Lower lobe of right lung (tissue), 2 donors: ENCODE results near the gene SYT7. TPM values are rescaled to one million over a fixed set of nuclear protein-coding genes. Genes with fewer than 3 reads are reported as not detected.

Source experiments
- ATAC-seq, 2 donors: fragments of 200-7000 bp; cut with Tn5 transposase; one replicate each; pipeline ENCODE4 v1.9.1; 2020 to 2022; ENCODE audit warnings: mild to moderate bottlenecking in 2 of 2, moderate library complexity in 2 of 2
- DNase-seq: peaks from one replicate; pipeline ENCODE4 v3.0.0-alpha.2; 2020
- H3K27ac ChIP-seq: fragments of 200-600 bp; one replicate; pipeline ENCODE4 v1.8.0; 2022
- H3K27me3 ChIP-seq: fragments of 200-600 bp; one replicate; pipeline ENCODE4 v1.8.0; 2022; ENCODE audit warnings: low read depth
- H3K36me3 ChIP-seq: fragments of 200-600 bp; one replicate; pipeline ENCODE4 v1.8.0; 2022; ENCODE audit warnings: mild to moderate bottlenecking
- H3K4me1 ChIP-seq: fragments of 200-600 bp; one replicate; pipeline ENCODE4 v1.8.0; 2022
- H3K4me3 ChIP-seq: fragments of 200-600 bp; one replicate; pipeline ENCODE4 v1.8.0; 2022; ENCODE audit warnings: mild to moderate bottlenecking
- H3K9me3 ChIP-seq: fragments of 200-600 bp; one replicate; pipeline ENCODE4 v1.8.0; 2022
- CTCF ChIP-seq: fragments of 200-600 bp; IDR thresholded peaks from one replicate; pipeline ENCODE4 v1.8.0; 2022; ENCODE audit warnings: antibody characterized with exemption, mild to moderate bottlenecking
- intact Hi-C: fragments of 100-400 bp; cut with DNase I; formaldehyde crosslinking; loops from one replicate; pipeline ENCODE4 v1.11.0; 2022
- total RNA-seq: library from RNA; stranded (reverse); fragmentation: NEBNext Ultra II Directional; extraction: Animal tissue kit (Norgen Biotek cat#: 25700); gene quantifications from one replicate; pipeline ENCODE4 v1.2.1, GENCODE V29; 2021
- donor health status: DM: no; HTN: yes; CAD: no; lungs with severe emphysema.

SYT7 gene
- total RNA-seq, 1 donor from 2014 or later: 3.8 TPM

GRCh38 chr11:61579676-61580270, 1.1 kb downstream of the SYT7 start:
- peaks cover 18% of the 10 kb centered on the region for H3K27me3 ChIP-seq
- no peaks in the 10 kb centered on the region for H3K36me3 ChIP-seq
- no peaks in the 10 kb centered on the region for H3K9me3 ChIP-seq
- intact Hi-C loops: no loop called here
- peak overlapping the region; percentile 57 for H3K4me3 ChIP-seq
- ATAC-seq (no peak), DNase-seq (no peak)
- H3K27ac ChIP-seq: no peak overlapping the region
- TF ChIP-seq CTCF: no peak
- H3K4me1 ChIP-seq: peaks cover 11% of the 10 kb centered on the region

- ATAC-seq (no peak), DNase-seq (no peak)
- no peak overlapping the region for H3K27ac ChIP-seq
- intact Hi-C loops: no loop called here
- H3K4me3 ChIP-seq: no peak overlapping the region
- no peak for TF ChIP-seq CTCF
- H3K4me1 ChIP-seq: peaks cover 11% of the 10 kb centered on the region
- peaks cover 18% of the 10 kb centered on the region for H3K27me3 ChIP-seq
- H3K36me3 ChIP-seq: no peaks in the 10 kb centered on the region
- no peaks in the 10 kb centered on the region for H3K9me3 ChIP-seq
Measured at GRCh38 chr11:61578819-61579675, 1.8 kb downstream of the SYT7 start.

GRCh38 chr11:61577383-61578118, 3.3 kb downstream of the SYT7 start:
- TF ChIP-seq CTCF: no peak
- Histone ChIP-seq H3K4me3 (no peak overlapping the region), H3K4me1 (peaks cover 11% of the 10 kb centered on the region), H3K27me3 (peaks cover 18% of the 10 kb centered on the region), H3K9me3 (no peaks in the 10 kb centered on the region), H3K36me3 (no peaks in the 10 kb centered on the region), H3K27ac (no peak overlapping the region)
- intact Hi-C loops: no loop called here
- no peak for ATAC-seq
- no peak for DNase-seq

GRCh38 chr11:61575886-61576861, 4.7 kb downstream of the SYT7 start:
- intact Hi-C loops: no loop called here
- no peak overlapping the region for H3K27ac ChIP-seq

More at GRCh38 chr11:61575886-61576861, 4.7 kb downstream of the SYT7 start:
- H3K4me1 ChIP-seq: peaks cover 6% of the 10 kb centered on the region
- peaks cover 18% of the 10 kb centered on the region for H3K27me3 ChIP-seq
- ATAC-seq (no peak), DNase-seq (no peak)
- no peak for TF ChIP-seq CTCF
- no peaks in the 10 kb centered on the region for H3K9me3 ChIP-seq
- H3K4me3 ChIP-seq: no peak overlapping the region
- H3K36me3 ChIP-seq: no peaks in the 10 kb centered on the region
